Measurements from ENCODE around the gene TCAF1.

The TCAF1 gene

GRCh38 chr7:143929224-143929920, 27.4 kb upstream of the TCAF1 start:
- TF ChIP-seq Cebpa-rat (IDR thresholded peaks at IDR 0.05): no peak
- Histone ChIP-seq H3K36me3 (no peaks in the 10 kb centered on the region), H3K9ac (no peak overlapping the region), H3K9me3 (peaks cover 15% of the 10 kb centered on the region), H3K27me3 (no peaks in the 10 kb centered on the region), H3K27ac (no peak overlapping the region), H4K20me1 (no peaks in the 10 kb centered on the region), H3K4me2 (no peak overlapping the region), H3K4me1 (peaks cover 19% of the 10 kb centered on the region), H3K4me3 (no peak overlapping the region)

- H3K4me3 ChIP-seq: no peak overlapping the region
- H3K4me1 ChIP-seq: no peaks in the 10 kb centered on the region
- H3K27ac ChIP-seq: no peak overlapping the region
- no peaks in the 10 kb centered on the region for H3K27me3 ChIP-seq
- H3K9ac ChIP-seq: no peak overlapping the region
- no peaks in the 10 kb centered on the region for H3K9me3 ChIP-seq
- no peak for TF ChIP-seq Cebpa-rat (IDR thresholded peaks at IDR 0.05)
- H3K36me3 ChIP-seq: no peaks in the 10 kb centered on the region
- H3K4me2 ChIP-seq: no peak overlapping the region
- no peaks in the 10 kb centered on the region for H4K20me1 ChIP-seq
These were observed 22.9 kb upstream of the TCAF1 start for GRCh38 chr7:143924851-143925250.

GRCh38 chr7:143914938-143915652, 13.1 kb upstream of the TCAF1 start:
- H3K36me3 ChIP-seq: no peaks in the 10 kb centered on the region
- H3K9ac ChIP-seq: no peak overlapping the region
- H3K9me3 ChIP-seq: no peaks in the 10 kb centered on the region
- H3K27me3 ChIP-seq: no peaks in the 10 kb centered on the region
- no peak for TF ChIP-seq Cebpa-rat (IDR thresholded peaks at IDR 0.05)
- no peak overlapping the region for H3K4me2 ChIP-seq
- no peak overlapping the region for H3K4me3 ChIP-seq
- H3K27ac ChIP-seq: no peak overlapping the region
- no peaks in the 10 kb centered on the region for H3K4me1 ChIP-seq
- H4K20me1 ChIP-seq: no peaks in the 10 kb centered on the region

DNA sequence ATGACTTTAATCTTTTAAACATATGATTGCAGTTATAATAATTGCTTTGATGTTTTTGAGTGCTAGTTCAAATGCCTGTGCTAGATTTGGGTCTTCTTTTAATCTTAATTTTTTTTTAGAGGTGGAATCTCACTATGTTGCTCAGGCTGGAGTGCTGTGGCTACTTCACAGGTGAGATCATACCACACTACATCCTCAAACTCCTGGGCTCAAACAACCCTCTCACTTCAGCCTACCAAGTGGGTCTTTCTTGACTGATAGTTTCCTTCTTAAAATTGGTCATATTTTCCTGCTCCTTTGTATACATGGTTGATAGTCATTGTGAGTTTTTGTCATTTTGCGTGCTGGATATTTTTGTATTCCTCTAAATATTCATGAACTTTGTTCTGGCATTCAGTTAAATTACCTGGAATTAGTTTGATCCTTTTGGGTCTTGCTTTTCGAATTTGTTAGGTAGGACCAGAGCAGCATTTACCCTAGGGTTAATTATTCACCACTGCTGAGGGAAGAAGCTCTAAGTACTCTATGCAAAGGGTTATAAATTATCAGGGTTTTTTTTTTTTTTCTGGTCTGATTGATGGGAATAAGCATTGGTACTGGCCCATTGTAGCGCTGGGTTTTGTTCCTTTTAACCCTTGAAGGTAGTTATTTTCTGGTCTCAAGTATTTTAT, 12.1 kb upstream of the TCAF1 start:
- no peak for TF ChIP-seq Cebpa-rat (IDR thresholded peaks at IDR 0.05)
- Histone ChIP-seq H4K20me1 (no peaks in the 10 kb centered on the region), H3K27ac (no peak overlapping the region), H3K4me2 (no peak overlapping the region), H3K9ac (no peak overlapping the region), H3K9me3 (no peaks in the 10 kb centered on the region), H3K36me3 (no peaks in the 10 kb centered on the region), H3K4me3 (no peak overlapping the region), H3K27me3 (no peaks in the 10 kb centered on the region), H3K4me1 (no peaks in the 10 kb centered on the region)

DNA sequence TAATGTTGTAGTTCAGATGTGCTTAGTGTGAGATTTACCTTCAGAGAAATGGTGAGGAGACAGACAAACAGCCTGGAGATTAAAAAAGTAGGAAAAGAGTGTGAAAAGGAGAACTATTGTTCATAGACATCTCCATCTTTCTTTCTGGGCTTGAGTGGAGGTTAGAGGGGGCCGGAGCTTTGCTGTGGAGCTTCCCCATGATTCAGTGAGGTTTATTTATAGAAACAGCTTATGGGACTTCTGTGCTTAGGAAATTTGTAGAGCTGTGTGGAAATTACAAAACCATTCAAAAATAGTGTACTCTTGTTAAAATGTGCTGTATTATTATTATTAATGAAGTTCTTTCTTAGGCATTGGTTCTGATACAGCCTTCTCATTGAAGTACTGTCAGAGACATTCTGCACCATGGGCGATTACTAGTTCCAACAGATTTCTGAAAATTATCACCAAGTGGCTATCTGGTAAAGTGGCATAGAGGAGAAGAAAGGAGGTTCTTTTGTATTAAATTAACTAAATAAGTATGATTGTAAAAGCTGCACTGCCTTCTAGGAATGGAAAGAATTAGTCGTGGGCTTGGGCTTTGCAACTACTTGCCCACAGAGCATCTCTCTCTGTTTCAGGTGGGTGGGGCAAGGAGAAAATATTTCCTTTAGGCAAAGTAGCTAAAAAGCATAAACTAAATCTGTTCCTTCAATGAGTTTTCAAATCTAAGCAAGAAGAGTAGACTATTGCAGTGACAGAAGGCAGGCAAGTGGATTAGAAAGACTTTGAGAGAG, 8.7 kb upstream of the TCAF1 start:
- Histone ChIP-seq H4K20me1 (no peaks in the 10 kb centered on the region), H3K9me3 (no peaks in the 10 kb centered on the region), H3K36me3 (no peaks in the 10 kb centered on the region), H3K4me2 (no peak overlapping the region), H3K27ac (no peak overlapping the region), H3K4me3 (no peak overlapping the region), H3K9ac (no peak overlapping the region), H3K27me3 (no peaks in the 10 kb centered on the region), H3K4me1 (no peaks in the 10 kb centered on the region)
- TF ChIP-seq Cebpa-rat (IDR thresholded peaks at IDR 0.05): no peak

DNA sequence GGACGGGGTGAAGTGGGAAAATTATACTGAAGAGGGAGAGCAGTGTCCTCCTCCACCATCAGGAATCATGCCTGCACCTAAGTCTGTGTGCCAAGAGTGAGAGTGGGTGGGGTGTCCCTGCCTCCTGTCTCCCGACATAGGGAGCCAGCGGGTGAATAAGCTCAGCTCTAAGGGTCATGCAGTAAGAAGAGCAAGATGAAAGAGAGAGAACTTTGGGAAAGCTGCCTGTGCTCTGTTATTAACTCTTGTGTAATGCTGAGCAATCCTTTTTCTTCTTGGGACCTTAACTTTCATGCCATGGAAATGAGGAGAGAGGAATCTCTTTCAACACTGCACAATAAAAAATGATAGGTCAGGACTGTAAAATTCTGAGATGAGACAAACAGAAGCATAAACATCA, 7.9 kb upstream of the TCAF1 start:
- TF ChIP-seq Cebpa-rat (IDR thresholded peaks at IDR 0.05): no peak
- no peaks in the 10 kb centered on the region for H3K4me1 ChIP-seq
- no peak overlapping the region for H3K4me2 ChIP-seq
- no peak overlapping the region for H3K4me3 ChIP-seq
- no peaks in the 10 kb centered on the region for H3K9me3 ChIP-seq
- H3K27me3 ChIP-seq: no peaks in the 10 kb centered on the region
- H3K9ac ChIP-seq: no peak overlapping the region
- no peaks in the 10 kb centered on the region for H4K20me1 ChIP-seq
- no peak overlapping the region for H3K27ac ChIP-seq
- H3K36me3 ChIP-seq: no peaks in the 10 kb centered on the region

DNA sequence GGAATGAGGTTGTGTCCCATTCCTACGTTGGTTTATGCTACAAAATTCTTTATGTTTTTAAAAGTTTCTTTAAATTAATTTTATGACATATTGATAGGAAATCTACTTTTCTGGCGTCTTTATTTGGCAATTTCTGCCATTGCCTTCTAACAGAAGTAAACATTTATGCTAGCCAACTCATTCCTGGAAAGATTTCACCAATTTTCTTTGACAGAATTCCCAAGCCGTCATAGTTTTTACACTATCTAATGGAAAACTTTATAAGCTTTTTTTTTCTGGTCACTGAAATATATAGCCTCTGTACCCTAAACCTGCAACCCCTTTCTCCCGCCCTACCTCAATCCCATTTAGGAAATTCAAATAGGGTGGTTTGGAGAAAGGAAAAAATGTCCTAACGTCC, 6.1 kb upstream of the TCAF1 start:
- no peak overlapping the region for H3K4me2 ChIP-seq
- no peaks in the 10 kb centered on the region for H4K20me1 ChIP-seq
- H3K36me3 ChIP-seq: no peaks in the 10 kb centered on the region
- TF ChIP-seq Cebpa-rat (IDR thresholded peaks at IDR 0.05): no peak
- H3K27ac ChIP-seq: no peak overlapping the region
- H3K4me1 ChIP-seq: no peaks in the 10 kb centered on the region
- no peak overlapping the region for H3K4me3 ChIP-seq
- no peaks in the 10 kb centered on the region for H3K27me3 ChIP-seq
- no peaks in the 10 kb centered on the region for H3K9me3 ChIP-seq
- no peak overlapping the region for H3K9ac ChIP-seq

DNA sequence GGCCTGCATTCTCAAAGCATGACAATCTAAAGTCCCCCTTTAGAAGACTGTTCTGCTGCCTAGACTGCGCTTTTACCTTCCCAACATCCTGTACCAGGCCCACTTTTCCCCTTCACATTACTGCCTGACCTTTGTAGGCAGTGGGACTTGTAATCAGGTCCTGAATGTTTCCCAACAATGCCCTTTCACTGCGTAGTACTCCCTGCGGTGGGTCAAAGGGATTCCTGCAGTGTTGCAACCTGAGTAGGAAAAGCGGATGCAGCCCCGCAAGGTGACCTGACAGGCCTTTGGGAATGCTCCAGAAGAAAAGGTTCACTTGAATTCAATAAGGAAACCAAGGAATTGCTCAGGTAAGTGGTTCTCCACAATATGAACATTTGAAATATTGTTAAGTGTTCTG, 4.9 kb upstream of the TCAF1 start:
- H3K27ac ChIP-seq: no peak overlapping the region
- no peaks in the 10 kb centered on the region for H4K20me1 ChIP-seq
- no peak overlapping the region for H3K4me3 ChIP-seq
- no peak overlapping the region for H3K9ac ChIP-seq
- TF ChIP-seq Cebpa-rat (IDR thresholded peaks at IDR 0.05): no peak
- H3K4me2 ChIP-seq: no peak overlapping the region
- H3K36me3 ChIP-seq: no peaks in the 10 kb centered on the region
- H3K27me3 ChIP-seq: no peaks in the 10 kb centered on the region
- no peaks in the 10 kb centered on the region for H3K9me3 ChIP-seq
- H3K4me1 ChIP-seq: no peaks in the 10 kb centered on the region

- no peaks in the 10 kb centered on the region for H3K9me3 ChIP-seq
- no peaks in the 10 kb centered on the region for H3K4me1 ChIP-seq
- H3K36me3 ChIP-seq: no peaks in the 10 kb centered on the region
- H3K27ac ChIP-seq: no peak overlapping the region
- no peak for TF ChIP-seq Cebpa-rat (IDR thresholded peaks at IDR 0.05)
- no peak overlapping the region for H3K4me3 ChIP-seq
- H4K20me1 ChIP-seq: no peaks in the 10 kb centered on the region
- no peaks in the 10 kb centered on the region for H3K27me3 ChIP-seq
- no peak overlapping the region for H3K9ac ChIP-seq
- H3K4me2 ChIP-seq: no peak overlapping the region
These were observed 4.2 kb upstream of the TCAF1 start for GRCh38 chr7:143906151-143906550.
